GM19035 (cell line): ENCODE measurements around the gene CYGB.

ENCODE experiments used
- ATAC-seq: cut with Tn5 transposase; IDR thresholded peaks from one replicate; pipeline ENCODE4 v1.9.1; 2021; ENCODE audit not compliant: unreplicated experiment

The CYGB gene

DNA sequence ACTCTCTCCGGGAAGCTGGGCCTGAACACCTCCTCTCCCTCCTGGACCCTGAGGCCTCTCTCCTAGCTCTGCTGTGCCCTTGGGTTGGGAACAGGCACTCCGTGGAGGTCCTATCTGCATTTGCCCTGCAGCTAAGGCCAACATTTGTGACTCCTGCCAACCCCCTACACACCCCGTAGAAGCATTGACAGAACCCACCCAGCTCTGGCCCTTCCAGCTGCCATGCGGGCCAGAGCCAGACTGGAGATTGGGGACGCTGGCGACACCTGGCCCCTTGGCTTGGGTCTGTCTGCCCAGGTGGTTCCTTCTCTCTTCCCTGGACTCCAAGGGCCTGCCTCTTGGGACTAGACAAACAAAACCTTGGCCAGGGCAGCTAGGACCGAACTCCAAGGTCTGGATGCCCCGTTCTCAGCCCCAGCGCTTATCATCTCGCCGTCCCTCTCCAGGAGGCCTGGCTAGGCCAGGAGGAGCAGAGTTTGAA is 35.6 kb downstream of the CYGB start:
- ATAC-seq: no peak

DNA sequence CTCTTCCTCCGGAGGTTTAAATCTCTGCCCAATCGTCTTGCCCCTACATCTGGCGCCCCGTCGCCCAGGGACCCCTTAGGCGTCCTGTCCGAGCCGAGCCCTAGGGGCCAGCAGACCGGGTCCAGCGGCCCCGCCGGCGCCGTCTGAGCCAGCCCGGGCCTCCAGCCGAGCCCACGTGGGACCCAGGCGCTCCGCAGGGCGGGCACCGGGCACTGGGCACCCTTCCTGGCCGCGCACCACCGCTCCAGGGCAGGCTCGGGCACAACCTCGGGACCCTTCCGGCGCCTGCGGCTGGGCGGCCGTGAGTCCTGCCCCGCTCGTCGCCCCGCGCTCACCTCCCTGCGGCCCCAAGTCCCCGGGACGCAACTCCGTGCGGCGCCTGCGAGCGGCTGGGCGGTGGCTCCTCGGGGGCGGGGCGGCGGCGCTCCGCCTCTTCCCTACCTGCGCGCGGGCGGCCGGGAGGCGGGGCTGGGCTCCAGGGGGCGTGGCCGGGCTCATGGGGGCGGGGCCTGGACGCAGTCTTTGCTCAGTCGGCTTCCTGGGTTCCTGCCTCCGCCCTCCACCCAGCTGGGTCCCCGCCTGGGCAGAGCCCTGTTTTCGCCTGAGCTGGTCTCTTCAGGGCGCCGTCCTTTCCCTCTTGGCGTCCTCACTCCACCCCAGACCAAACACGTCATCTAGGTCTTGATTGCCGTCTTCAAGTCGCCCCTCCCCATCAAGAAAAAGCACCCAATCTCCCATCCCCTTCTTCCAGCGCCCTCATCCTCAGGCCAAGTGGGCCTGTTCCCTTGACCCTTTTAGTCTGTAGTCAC is 36.3 kb downstream of the CYGB start, which contains the start of gene RHBDF2:
TSS of gene RHBDF2 (minus strand) at position 406 of the 809 bp plus-strand sequence. CDS start 19,899 bp downstream, outside the sequence.
- peak; percentile 74 for ATAC-seq

DNA sequence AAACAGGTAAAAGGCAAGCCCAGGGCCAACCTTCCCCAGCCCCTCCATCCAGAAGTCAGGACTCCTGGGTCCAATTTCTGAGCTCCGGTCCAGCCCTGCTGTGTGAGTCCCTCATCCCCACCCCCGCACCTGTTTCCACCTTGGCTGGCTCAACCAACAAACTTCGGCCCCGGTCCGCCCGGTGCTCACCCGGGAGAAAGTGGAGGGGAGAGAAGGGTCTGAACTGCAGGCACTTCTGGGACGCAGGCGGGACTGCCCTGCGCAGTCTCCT is 36.8 kb downstream of the CYGB start:
- no peak for ATAC-seq

DNA sequence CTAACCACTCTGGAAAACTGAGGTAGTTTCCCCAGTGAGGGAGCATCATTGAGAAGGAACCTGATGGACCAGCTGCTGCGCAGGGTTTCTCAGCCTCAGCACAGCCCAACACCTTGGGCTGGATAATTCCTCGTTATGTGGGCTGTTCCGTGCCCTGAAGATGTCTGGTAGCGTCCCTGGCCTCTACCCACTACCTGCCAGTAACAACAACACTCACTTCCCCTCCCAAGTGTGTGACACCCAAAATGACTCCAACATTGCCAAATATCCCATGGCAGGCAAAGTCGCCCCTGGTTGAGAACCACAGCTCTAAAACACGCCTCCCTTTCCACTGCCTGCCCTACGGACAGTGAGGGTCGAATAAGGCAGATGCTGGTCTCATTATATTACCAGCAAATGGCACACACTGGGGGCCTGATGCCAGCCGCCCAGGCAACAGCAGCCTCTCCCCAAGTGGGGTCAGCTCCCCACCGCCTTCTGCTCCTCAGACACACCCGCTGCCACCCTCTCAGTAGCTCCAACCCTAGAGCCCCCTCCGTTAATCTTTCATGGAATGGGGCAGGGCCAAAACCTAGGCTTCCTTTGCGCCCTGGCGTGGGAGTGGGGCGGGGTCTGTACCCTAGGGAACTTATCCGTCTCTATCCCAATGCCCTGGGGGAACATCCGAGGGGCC is 37.3 kb downstream of the CYGB start:
- ATAC-seq: no peak

GRCh38 chr17:76499267-76499667 is 38.2 kb downstream of the CYGB start:
- ATAC-seq: no peak

DNA sequence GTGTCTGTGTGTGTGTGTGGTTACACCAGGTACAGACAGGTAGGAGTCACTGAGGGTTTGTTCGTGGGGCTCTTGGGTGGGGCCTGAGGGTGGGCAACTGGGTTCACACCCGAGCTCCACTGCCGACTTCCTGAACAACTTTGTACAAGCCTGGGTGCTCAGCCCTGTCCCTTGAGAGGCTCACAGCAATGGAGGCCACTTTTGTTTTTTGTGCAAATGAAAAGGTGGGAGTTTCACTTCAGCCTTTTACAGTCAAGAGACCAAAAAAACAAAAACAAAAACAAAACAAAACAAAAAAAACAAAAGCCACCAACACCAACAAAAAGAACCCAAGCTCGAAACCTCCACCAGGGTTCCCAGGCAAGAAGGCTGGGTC is 38.6 kb downstream of the CYGB start:
- ATAC-seq: no peak

DNA sequence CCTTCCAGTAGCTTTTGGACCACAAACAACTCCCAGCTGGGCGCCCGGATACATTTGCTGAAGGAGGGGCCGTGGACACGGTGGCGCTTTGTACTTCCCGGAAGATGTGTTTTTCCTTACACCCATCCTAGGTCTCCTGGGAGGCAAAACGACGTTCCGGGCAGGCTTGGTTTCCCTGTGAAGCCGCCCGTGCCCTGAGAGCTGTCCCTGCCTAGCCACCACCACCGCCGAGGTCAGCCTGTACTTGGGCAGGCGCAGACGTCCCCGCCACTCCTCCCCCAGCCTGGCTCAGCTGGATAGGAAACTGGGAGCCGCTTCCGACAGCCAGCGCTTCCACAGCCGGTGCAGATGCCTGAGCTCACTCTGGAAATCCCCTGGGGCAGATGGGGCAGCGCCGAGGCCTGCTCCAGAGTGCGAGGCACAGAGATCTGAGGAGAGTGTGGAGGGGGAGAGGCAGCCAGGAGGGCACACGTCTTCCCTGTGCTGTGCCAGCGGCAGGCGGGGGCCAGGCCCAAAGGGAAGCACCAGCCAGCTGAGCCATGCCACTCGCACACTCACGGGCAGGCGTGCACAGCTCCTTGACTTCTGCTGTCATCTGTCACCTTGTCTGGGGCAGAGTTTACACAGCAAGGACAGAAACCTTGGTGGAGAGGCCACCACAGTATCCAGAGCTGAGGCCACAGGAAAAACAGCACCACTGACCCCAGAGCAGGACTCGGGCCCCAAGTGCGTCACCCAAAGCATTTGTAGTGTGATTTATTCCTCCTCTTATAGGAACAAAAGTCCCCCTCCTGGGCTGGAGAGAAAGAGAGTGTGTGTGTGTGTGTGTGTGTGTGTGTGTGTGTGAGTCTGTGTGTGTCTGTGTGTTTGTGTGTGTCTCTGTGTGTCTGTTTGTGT is 39.3 kb downstream of the CYGB start:
- ATAC-seq: no peak

DNA sequence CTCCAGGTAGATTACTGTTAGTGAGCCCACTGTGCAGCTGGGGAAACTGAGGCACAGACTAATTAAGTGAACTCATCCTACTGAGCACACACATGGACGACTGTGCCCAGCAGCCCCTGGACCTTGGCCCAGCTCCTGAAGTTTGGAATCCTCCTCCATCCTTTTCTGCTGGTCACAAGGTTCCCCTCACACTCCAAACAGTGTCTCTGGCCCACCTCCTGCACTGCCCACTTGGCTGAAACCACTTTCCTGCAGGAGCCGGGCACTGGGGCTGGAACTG is 39.9 kb downstream of the CYGB start:
- no peak for ATAC-seq

DNA sequence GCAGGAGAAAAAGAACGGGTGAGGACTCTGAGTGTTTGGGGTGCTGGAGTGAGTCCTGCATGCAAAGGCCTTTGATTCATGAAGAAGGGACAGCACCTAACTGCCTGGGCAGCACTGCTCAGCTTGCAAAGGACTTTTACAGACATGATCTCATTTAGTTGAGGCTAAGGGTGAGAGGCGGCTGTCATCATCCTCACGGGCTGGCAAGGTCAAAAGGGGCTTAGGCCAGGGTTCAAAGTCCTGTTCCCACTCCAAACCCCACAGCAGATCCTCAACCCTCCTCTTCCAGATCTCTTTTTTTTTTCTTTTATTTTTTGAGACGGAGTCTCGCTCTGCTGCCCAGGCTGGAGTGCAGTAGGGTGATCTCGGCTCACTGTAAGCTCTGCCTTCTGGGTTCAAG is 41.0 kb downstream of the CYGB start:
- no peak for ATAC-seq

DNA sequence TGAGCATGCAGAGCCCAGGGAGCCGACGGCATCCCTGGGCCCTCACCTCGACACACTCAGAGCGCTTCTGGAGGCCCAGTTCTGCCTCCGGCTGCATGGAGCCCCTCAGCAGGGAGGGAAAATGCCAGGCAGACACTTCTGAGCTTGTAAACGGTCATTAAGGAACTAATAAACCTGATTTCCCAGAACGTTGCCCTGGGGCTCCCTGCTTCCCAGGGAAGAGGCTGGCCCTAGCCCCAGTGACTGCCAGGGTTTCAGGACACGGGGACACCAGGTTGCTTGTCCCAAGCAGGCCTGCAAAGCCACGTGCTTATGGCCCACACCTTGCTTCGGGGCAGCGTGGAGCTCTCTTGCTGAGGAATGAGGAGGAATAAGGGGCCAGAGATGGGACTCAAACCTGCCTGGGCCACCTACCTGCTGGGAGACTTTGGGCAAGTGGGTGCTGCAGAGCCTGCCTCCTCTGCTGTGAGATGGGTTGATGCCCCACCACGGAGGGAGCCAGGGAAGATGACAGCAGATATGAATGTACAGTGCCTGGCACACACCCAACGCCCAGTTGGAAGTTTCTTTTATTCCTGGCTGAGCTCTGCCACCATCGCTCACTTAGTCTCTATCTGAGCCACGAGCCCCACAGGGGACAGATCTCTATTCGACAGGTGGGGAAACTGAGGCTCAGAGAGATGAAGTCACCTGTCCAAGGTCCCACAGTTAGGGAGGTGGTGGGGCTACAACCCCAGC is 41.7 kb downstream of the CYGB start:
- ATAC-seq: no peak

GRCh38 chr17:76493505-76494167 is 43.9 kb downstream of the CYGB start:
- ATAC-seq: peak; percentile 5

- peak; percentile 45 for ATAC-seq
These were observed 44.5 kb downstream of the CYGB start for GRCh38 chr17:76492989-76493501.

DNA sequence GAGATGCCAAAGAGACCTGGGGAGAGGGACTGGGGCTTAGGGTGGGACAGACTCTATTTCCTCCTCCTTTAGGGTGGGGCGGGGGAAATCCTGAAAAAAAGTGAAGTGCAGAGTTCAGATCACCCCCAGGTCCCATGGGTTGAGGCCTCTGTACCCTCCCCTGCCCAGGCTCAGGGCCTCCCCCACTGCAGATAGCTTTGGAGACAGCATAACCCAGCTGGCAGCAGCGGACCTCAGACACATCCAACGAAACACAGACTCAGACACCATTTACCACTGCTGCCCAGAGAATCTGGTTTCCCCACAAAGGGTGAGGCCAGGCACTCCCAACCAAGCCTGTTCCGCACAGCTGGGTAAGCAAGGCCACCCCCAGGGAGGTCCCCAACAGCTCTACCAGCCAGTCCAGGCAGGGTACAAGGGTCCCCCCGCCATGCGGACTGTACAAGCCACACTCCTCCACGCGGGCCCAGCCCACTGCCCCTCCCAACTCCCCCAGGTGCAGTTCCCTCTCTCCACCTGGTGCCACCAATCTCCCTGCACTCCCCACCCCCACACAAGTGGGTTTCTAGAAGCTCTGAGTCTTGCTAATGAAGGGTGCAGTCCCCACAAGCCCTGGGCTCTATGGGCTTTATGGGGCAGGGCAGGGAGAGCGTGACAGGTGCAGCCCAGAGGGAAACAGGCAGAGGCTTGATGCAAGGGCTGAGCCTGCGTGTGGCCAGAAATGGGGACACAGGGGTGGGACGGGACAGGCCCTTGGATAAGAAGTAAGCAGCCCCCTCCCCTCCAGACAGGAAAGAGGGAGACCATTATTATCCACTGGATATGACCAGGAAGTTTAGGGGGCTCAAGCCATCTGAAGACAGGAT is 45.2 kb downstream of the CYGB start:
- peak; percentile 43 for ATAC-seq

- no peak for ATAC-seq
These were observed 46.0 kb downstream of the CYGB start for GRCh38 chr17:76491271-76492122.

DNA sequence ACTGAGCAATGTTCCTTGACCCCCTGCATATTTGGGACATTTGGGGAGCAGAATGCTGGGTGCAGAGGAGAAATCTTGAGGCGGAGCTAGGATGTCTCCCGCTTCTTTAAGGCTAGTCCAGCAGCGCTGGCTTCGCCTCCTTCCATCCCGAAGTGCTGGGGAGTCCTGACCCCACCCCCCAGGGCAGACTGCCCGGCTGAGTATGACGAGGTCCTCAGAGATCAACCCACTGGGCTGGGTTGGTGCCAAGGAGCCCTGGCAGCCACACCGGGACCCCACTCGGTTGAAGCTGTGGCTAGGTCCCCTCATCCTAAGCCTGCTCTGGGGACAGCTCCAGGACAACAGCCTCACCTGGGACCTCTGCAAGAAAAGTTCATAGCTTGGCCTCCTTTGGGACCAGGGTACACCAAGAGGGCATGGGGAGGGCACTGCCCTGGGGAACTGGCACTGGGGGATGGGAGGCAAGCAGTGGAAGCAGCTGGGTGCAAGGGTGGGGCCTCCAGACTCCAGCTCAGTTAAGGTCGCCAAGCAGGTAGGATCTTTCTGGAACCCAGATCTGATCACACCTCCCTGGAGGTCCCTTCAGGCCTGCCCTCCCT is 47.3 kb downstream of the CYGB start:
- no peak for ATAC-seq

- no peak for ATAC-seq
These were observed 49.9 kb downstream of the CYGB start for GRCh38 chr17:76487451-76488192.

GRCh38 chr17:76485569-76485968 is 51.9 kb downstream of the CYGB start:
- no peak for ATAC-seq
